ENCODE measurements around the gene NAV2.

The NAV2 gene

GRCh38 chr11:20020716-20021115, 308.1 kb downstream of the NAV2 start:
- no peak for DNase-seq (ENCODE audit: low read depth in 2 of 2)

- no peak for DNase-seq (ENCODE audit: low read depth in 2 of 2)
Observed at GRCh38 chr11:20021212-20021611, 308.6 kb downstream of the NAV2 start.

GRCh38 chr11:20021771-20022362, 309.2 kb downstream of the NAV2 start:
- DNase-seq (ENCODE audit: low read depth in 2 of 2): no peak

- DNase-seq (ENCODE audit: low read depth in 2 of 2): no peak
Observed at GRCh38 chr11:20022363-20023081, 309.9 kb downstream of the NAV2 start.

- no peak for DNase-seq (ENCODE audit: low read depth in 2 of 2)
Observed at GRCh38 chr11:20023082-20023426, 310.4 kb downstream of the NAV2 start.

GRCh38 chr11:20024172-20024935, 311.7 kb downstream of the NAV2 start:
- DNase-seq (ENCODE audit: low read depth in 2 of 2): no peak

GRCh38 chr11:20025332-20025840, 312.7 kb downstream of the NAV2 start:
- DNase-seq (ENCODE audit: low read depth in 2 of 2): no peak

- no peak for DNase-seq (ENCODE audit: low read depth in 2 of 2)
Observed at GRCh38 chr11:20026629-20027555, 314.3 kb downstream of the NAV2 start.

GRCh38 chr11:20027556-20028013, 314.9 kb downstream of the NAV2 start:
- no peak for DNase-seq (ENCODE audit: low read depth in 2 of 2)

GRCh38 chr11:20029193-20029592, 316.6 kb downstream of the NAV2 start:
- DNase-seq (ENCODE audit: low read depth in 2 of 2): no peak

GRCh38 chr11:20030472-20030871, 317.8 kb downstream of the NAV2 start:
- no peak for DNase-seq (ENCODE audit: low read depth in 2 of 2)

GRCh38 chr11:20031155-20032001, 318.7 kb downstream of the NAV2 start:
- DNase-seq (ENCODE audit: low read depth in 2 of 2): no peak

- DNase-seq (ENCODE audit: low read depth in 2 of 2): no peak
Observed at GRCh38 chr11:20032127-20032526, 319.5 kb downstream of the NAV2 start.

GRCh38 chr11:20032577-20033260, 320.1 kb downstream of the NAV2 start:
- no peak for DNase-seq (ENCODE audit: low read depth in 2 of 2)

- no peak for DNase-seq (ENCODE audit: low read depth in 2 of 2)
Observed at GRCh38 chr11:20033806-20034205, 321.2 kb downstream of the NAV2 start.

GRCh38 chr11:20034941-20035340, 322.3 kb downstream of the NAV2 start:
- DNase-seq (ENCODE audit: low read depth in 2 of 2): no peak

GRCh38 chr11:20035375-20035700, 322.7 kb downstream of the NAV2 start:
- no peak for DNase-seq (ENCODE audit: low read depth in 2 of 2)

- no peak for DNase-seq (ENCODE audit: low read depth in 2 of 2)
Observed at GRCh38 chr11:20035701-20036601, 323.3 kb downstream of the NAV2 start.
